SU-DHL-6 (cell line): Measurements from ENCODE around the gene RAB1A.
"Not testable (repeated sequence)": the region's sequence is repeated elsewhere in the genome, so short reads cannot be mapped to it uniquely, and the experiment has no call there.

Source experiments
- H2AFZ ChIP-seq: fragments of 200-600 bp; sonication (generic); 2 replicates; pipeline ENCODE4 v1.6.1; 2014; ENCODE audit warnings: low read depth, mild to moderate bottlenecking, moderate library complexity, mixed read lengths, antibody characterized with exemption, low read length; ENCODE audit not compliant: severe bottlenecking
- H3F3A ChIP-seq: fragments of 200-600 bp; shearing (Covaris generic); 2 replicates; pipeline ENCODE4 v1.6.0; 2016; ENCODE audit warnings: antibody characterized with exemption, mild to moderate bottlenecking; ENCODE audit not compliant: insufficient read depth
- H3K27ac ChIP-seq: fragments of 200-600 bp; sonication (generic); 2 replicates; pipeline ENCODE4 v1.5.1; 2016; ENCODE audit warnings: low read depth, mild to moderate bottlenecking, low read length, moderate library complexity, mixed read lengths
- H3K27me3 ChIP-seq: fragments of 200-600 bp; sonication (generic), shearing (Covaris generic); 2 replicates; pipeline ENCODE4 v1.6.0; 2014; ENCODE audit warnings: mild to moderate bottlenecking, low read length
- H3K36me3 ChIP-seq: fragments of 200-600 bp; sonication (generic); 2 replicates; pipeline ENCODE4 v1.6.1; 2014; ENCODE audit warnings: mild to moderate bottlenecking, low read length, mixed read lengths
- H3K4me2 ChIP-seq: fragments of 300-600, 200-600 bp; shearing (Covaris generic), sonication (generic); 2 replicates; pipeline ENCODE4 v1.6.0; 2014; ENCODE audit warnings: low read length, low read depth, mild to moderate bottlenecking; ENCODE audit not compliant: poor library complexity, severe bottlenecking
- H3K4me3 ChIP-seq: fragments of 200-600 bp; sonication (generic); 2 replicates; pipeline ENCODE4 v1.5.1; 2014; ENCODE audit warnings: antibody characterized with exemption, low read length, mild to moderate bottlenecking, mixed read lengths; ENCODE audit not compliant: insufficient read depth, poor library complexity, severe bottlenecking
- H3K79me2 ChIP-seq: fragments of 200-600 bp; sonication (generic); 2 replicates; pipeline ENCODE4 v1.6.1; 2014; ENCODE audit warnings: mild to moderate bottlenecking, low read length, moderate library complexity; ENCODE audit not compliant: insufficient read depth
- H3K9ac ChIP-seq: fragments of 200-600 bp; sonication (generic); 2 replicates; pipeline ENCODE4 v1.7.0; 2014; ENCODE audit warnings: mild to moderate bottlenecking, low read length
- H3K9me2 ChIP-seq: fragments of 200-600 bp; sonication (generic); replicated peaks from 2 replicates; pipeline ENCODE4 v1.6.1; 2014; ENCODE audit warnings: low read length; ENCODE audit not compliant: insufficient read depth
- H3K9me3 ChIP-seq: fragments of 200-600 bp; sonication (generic); 2 replicates; pipeline ENCODE4 v1.6.1; 2014; ENCODE audit warnings: low read length, mixed read lengths; ENCODE audit not compliant: insufficient read depth
- H4K20me1 ChIP-seq: fragments of 200-600 bp; sonication (generic); 2 replicates; pipeline ENCODE4 v1.6.1; 2014; ENCODE audit warnings: low read depth, mild to moderate bottlenecking, antibody characterized with exemption, low read length, moderate library complexity, mixed read lengths
- EZH2phosphoT487 ChIP-seq: fragments of 200-600 bp; sonication (generic), shearing (Covaris generic); conservative IDR thresholded peaks from 2 replicates; pipeline ENCODE4 v1.6.1; 2018; ENCODE audit warnings: mild to moderate bottlenecking, antibody characterized with exemption, low read length, moderate library complexity, mixed read lengths
- TF ChIP-seq, protein P1 (sequence below): fragments of 200-600 bp; sonication (generic); IDR thresholded peaks from one replicate; pipeline ENCODE4 v1.5.1; 2017; ENCODE audit warnings: antibody characterized with exemption, mild to moderate bottlenecking, low read length, moderate library complexity; ENCODE audit not compliant: insufficient read depth, poor library complexity, severe bottlenecking

Gene RAB1A

DNA sequence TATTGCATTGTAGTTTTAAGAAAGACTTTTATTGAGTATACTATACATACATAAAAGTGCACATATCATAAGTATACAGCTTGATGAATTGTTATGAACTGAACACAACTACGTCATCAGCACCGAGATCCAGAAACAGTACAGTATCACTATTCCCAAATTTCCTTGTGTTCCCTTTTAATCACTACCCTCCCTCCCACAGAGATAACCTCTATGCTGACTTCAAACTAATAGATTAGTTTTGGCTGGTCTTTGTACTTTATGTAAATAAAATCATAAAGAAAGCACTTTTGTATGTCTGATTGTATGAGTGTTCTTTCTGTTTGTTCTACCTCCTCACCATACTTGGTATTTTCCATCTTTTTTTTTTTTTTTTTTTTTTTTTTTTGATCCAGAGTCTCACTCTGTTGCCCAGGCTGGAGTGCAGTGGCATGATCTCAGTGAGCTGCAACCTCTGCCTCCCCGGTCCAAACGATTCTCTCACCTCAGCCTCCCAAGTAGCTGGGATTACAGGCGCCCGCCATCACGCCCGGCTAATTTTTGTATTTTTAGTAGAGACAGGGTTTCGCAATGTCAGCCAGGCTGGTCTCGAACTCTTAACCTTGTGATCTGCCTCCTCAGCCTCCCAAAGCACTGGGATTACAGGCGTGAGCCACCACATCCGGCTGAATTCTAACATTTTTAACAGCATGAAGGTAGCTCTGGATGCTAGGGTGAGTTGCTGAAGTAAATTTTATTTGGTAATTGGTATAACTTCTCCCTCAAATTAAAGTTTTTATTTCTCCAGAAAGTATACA, 43.3 kb upstream of the RAB1A start:
- H3K4me2 ChIP-seq: no peak overlapping the region
- H3F3A ChIP-seq: no peaks in the 10 kb centered on the region
- H3K79me2 ChIP-seq: no peaks in the 10 kb centered on the region
- H3K9ac ChIP-seq: no peak overlapping the region
- H3K9me3 ChIP-seq: no peaks in the 10 kb centered on the region
- no peaks in the 10 kb centered on the region for H3K36me3 ChIP-seq
- H3K4me3 ChIP-seq: no peak overlapping the region
- no peaks in the 10 kb centered on the region for H3K9me2 ChIP-seq
- no peaks in the 10 kb centered on the region for H3K27me3 ChIP-seq
- TF ChIP-seq, protein P1, sequence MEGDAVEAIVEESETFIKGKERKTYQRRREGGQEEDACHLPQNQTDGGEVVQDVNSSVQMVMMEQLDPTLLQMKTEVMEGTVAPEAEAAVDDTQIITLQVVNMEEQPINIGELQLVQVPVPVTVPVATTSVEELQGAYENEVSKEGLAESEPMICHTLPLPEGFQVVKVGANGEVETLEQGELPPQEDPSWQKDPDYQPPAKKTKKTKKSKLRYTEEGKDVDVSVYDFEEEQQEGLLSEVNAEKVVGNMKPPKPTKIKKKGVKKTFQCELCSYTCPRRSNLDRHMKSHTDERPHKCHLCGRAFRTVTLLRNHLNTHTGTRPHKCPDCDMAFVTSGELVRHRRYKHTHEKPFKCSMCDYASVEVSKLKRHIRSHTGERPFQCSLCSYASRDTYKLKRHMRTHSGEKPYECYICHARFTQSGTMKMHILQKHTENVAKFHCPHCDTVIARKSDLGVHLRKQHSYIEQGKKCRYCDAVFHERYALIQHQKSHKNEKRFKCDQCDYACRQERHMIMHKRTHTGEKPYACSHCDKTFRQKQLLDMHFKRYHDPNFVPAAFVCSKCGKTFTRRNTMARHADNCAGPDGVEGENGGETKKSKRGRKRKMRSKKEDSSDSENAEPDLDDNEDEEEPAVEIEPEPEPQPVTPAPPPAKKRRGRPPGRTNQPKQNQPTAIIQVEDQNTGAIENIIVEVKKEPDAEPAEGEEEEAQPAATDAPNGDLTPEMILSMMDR: no peak
- no peak for TF ChIP-seq EZH2phosphoT487
- H4K20me1 ChIP-seq: no peaks in the 10 kb centered on the region
- no peak overlapping the region for H3K27ac ChIP-seq
- H2AFZ ChIP-seq: no peak overlapping the region

DNA sequence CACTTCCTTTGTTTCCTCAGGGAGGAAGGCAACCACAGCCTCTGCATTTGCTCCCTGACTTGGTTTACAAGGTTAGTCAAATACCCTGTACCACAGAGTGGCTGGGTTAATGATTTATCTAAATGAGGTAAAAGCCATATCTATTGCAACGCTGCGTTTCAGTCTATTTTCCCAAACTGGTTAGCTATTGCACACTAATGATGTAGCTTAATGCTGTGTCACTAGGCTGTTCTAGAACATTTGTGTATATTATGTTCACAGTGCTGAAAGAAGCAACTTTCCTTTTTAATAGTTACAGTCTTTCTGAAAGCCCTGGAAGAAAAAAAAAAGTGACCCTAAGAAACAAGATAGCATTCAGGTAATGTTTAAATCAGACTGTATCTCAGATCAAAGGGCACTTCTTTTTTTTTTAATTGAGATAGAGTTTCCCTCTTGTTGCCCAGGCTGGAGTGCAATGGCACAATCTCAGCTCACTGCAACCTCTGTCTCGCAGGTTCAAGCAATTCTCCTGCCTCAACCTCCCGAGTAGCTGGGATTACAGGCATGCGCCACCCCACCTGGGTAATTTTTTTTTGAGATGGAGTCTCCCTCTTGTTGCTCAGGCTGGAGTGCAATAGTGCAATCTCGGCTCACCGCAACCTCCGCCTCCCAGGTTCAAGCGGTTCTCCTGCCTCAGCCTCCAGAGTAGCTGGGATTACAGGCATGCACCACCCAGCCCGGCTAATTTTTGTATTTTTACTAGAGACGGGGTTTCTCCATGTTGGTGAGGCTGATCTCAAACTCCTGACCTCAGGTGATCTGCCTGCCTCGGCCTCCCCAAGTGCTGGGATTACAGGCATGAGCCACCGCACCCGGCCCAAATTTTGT, 40.9 kb upstream of the RAB1A start:
- H3K27ac ChIP-seq, H3K9me3 ChIP-seq, H3K4me2 ChIP-seq, H4K20me1 ChIP-seq, H3K9me2 ChIP-seq, H2AFZ ChIP-seq, H3F3A ChIP-seq, H3K4me3 ChIP-seq, H3K79me2 ChIP-seq, H3K36me3 ChIP-seq, H3K9ac ChIP-seq, H3K27me3 ChIP-seq: not testable (repeated sequence)

DNA sequence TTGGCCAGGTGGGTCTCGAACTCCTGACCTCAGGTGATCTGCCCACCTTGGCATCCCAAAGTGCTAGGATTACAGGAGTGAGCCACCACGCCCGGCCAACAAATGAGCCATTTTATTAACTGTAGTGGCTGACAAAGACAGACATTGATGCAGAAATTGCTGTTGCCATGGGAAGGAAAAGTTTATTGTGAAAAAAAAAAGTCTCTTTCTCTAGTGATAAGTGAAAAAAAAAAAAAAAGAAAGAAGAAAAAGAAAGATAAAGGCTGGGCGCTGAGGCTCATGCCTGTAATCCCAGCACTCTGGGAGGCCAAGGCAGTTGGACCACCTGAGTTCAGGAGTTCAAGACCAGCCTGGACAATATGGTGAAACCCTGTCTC, 39.8 kb upstream of the RAB1A start:
- H3K27ac ChIP-seq: no peak overlapping the region
- H3K9me2 ChIP-seq: no peaks in the 10 kb centered on the region
- H3K9me3 ChIP-seq: no peaks in the 10 kb centered on the region
- no peak overlapping the region for H3K9ac ChIP-seq
- TF ChIP-seq, protein P1: no peak
- TF ChIP-seq EZH2phosphoT487: no peak
- H3K36me3 ChIP-seq: no peaks in the 10 kb centered on the region
- H3K79me2 ChIP-seq: no peaks in the 10 kb centered on the region
- no peak overlapping the region for H3K4me3 ChIP-seq
- no peak overlapping the region for H3K4me2 ChIP-seq
- no peak overlapping the region for H2AFZ ChIP-seq
- no peaks in the 10 kb centered on the region for H3K27me3 ChIP-seq
- H4K20me1 ChIP-seq: no peaks in the 10 kb centered on the region
- no peaks in the 10 kb centered on the region for H3F3A ChIP-seq

DNA sequence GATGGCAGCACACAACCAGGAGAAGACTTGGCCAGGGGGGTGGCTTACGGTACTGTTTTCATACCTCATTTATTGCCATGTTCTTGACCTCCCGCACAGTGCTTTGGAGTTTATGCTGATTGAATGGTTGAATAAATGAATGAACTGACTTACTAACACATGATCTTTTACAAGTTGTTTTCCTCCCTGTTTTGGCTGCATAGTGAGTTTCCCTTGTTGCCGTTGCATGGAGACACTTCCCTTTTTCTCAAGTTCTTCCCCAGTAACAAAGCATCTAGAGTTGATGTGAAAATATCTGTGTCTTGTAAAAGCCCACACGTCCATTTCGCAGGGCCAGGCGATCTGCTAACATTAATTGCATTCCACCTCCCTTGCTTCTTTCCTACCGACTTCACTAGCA, 35.7 kb upstream of the RAB1A start:
- TF ChIP-seq EZH2phosphoT487: no peak
- Histone ChIP-seq H3K9ac (no peak overlapping the region), H3F3A (no peaks in the 10 kb centered on the region), H3K9me3 (no peaks in the 10 kb centered on the region), H2AFZ (no peak overlapping the region), H3K4me2 (no peak overlapping the region), H3K9me2 (no peaks in the 10 kb centered on the region), H3K4me3 (no peak overlapping the region), H4K20me1 (no peaks in the 10 kb centered on the region), H3K79me2 (no peaks in the 10 kb centered on the region), H3K27ac (no peak overlapping the region), H3K36me3 (no peaks in the 10 kb centered on the region), H3K27me3 (no peaks in the 10 kb centered on the region)
